GM23338 (cell line): ENCODE data around the gene STAT1. TPM values are rescaled to one million over a fixed set of nuclear protein-coding genes. Genes with fewer than 3 reads are reported as not detected.

Experiments used
- ATAC-seq: fragments of 200-7000 bp; cut with Tn5 transposase; 3 replicates; pipeline ENCODE4 v1.9.1; 2020
- DNase-seq: peaks from one replicate; pipeline ENCODE4 v3.0.0-alpha.2; 2015; ENCODE audit warnings: low spot score
- H2AFZ ChIP-seq: fragments of 200-600 bp; sonication (generic); 2 replicates; pipeline ENCODE4 v1.8.0; 2016; ENCODE audit warnings: antibody characterized with exemption, mild to moderate bottlenecking, moderate library complexity
- H3F3A ChIP-seq: fragments of 200-600 bp; sonication (generic); replicated peaks from 2 replicates; pipeline ENCODE4 v1.8.0; 2017; ENCODE audit warnings: antibody characterized with exemption, mixed run types, low read depth
- H3K27ac ChIP-seq: fragments of 200-600 bp; sonication (generic); 2 replicates; pipeline ENCODE4 v1.6.1; 2016; ENCODE audit warnings: low read depth
- H3K27me3 ChIP-seq: fragments of 200-600 bp; sonication (generic); 2 replicates; pipeline ENCODE4 v1.8.0; 2016; ENCODE audit warnings: mild to moderate bottlenecking, mixed run types, moderate library complexity; ENCODE audit not compliant: insufficient read depth
- H3K36me3 ChIP-seq: fragments of 200-600 bp; sonication (generic); 2 replicates; pipeline ENCODE4 v1.8.0; 2016; ENCODE audit warnings: mild to moderate bottlenecking; ENCODE audit not compliant: insufficient read depth
- H3K4me1 ChIP-seq: fragments of 200-600 bp; sonication (generic); 2 replicates; pipeline ENCODE4 v1.8.0; 2016; ENCODE audit warnings: mild to moderate bottlenecking, moderate library complexity; ENCODE audit not compliant: insufficient read depth
- H3K4me2 ChIP-seq: fragments of 200-600 bp; sonication (generic); 2 replicates; pipeline ENCODE4 v1.7.1; 2017; ENCODE audit warnings: mixed run types
- H3K4me3 ChIP-seq: fragments of 200-600 bp; sonication (generic); 2 replicates; pipeline ENCODE4 v1.6.1; 2016; ENCODE audit warnings: mixed run types
- H3K79me2 ChIP-seq: fragments of 200-600 bp; sonication (generic); replicated peaks from 2 replicates; pipeline ENCODE4 v1.8.0; 2017; ENCODE audit warnings: mild to moderate bottlenecking; ENCODE audit not compliant: insufficient read depth
- H3K9me2 ChIP-seq: fragments of 200-600 bp; sonication (generic); 2 replicates; pipeline ENCODE4 v1.8.0; 2017; ENCODE audit not compliant: insufficient read depth
- H4K20me1 ChIP-seq: fragments of 200-600 bp; sonication (generic); replicated peaks from 2 replicates; pipeline ENCODE4 v1.8.0; 2017; ENCODE audit warnings: mild to moderate bottlenecking; ENCODE audit not compliant: insufficient read depth
- H3K27ac Mint-ChIP-seq: 2 replicates; pipeline ENCODE4 v1.8.0; 2020; ENCODE audit warnings: inconsistent platforms, mild to moderate bottlenecking, moderate library complexity, mixed read lengths
- H3K27me3 Mint-ChIP-seq: 3 replicates; pipeline ENCODE4 v1.8.0; 2022; ENCODE audit warnings: low read depth, mild to moderate bottlenecking, moderate library complexity, mixed read lengths, inconsistent platforms; ENCODE audit not compliant: insufficient read depth, poor library complexity
- H3K36me3 Mint-ChIP-seq: 3 replicates; pipeline ENCODE4 v1.8.0; 2021; ENCODE audit warnings: low read depth, mild to moderate bottlenecking, inconsistent platforms, moderate library complexity, mixed read lengths
- H3K4me1 Mint-ChIP-seq: 3 replicates; pipeline ENCODE4 v1.8.0; 2020; ENCODE audit warnings: mild to moderate bottlenecking, inconsistent platforms, mixed read lengths
- H3K4me3 Mint-ChIP-seq: 3 replicates; pipeline ENCODE4 v1.8.0; 2021; ENCODE audit warnings: moderate library complexity, mild to moderate bottlenecking, inconsistent platforms, mixed read lengths
- H3K9me3 Mint-ChIP-seq: 3 replicates; pipeline ENCODE4 v1.8.0; 2020; ENCODE audit warnings: moderate library complexity, mild to moderate bottlenecking, inconsistent platforms, mixed read lengths
- CREB1 ChIP-seq: fragments of 250-450 bp; sonication (Bioruptor Pico); IDR thresholded peaks from 2 replicates; pipeline ENCODE4 v1.5.0; 2020; ENCODE audit warnings: low read depth, mild to moderate bottlenecking, moderate library complexity
- ETS1 ChIP-seq: IDR thresholded peaks from 2 replicates; pipeline ENCODE4 v1.6.1; 2016; ENCODE audit warnings: antibody characterized with exemption
- JUNB ChIP-seq: IDR thresholded peaks from one replicate; pipeline ENCODE4 v1.6.1; 2016; ENCODE audit warnings: antibody characterized with exemption; ENCODE audit not compliant: unreplicated experiment
- NANOG ChIP-seq: IDR thresholded peaks from 2 replicates; pipeline ENCODE4 v1.6.1; 2016; ENCODE audit warnings: antibody characterized with exemption, borderline replicate concordance
- POLR2AphosphoS5 ChIP-seq: IDR thresholded peaks from 2 replicates; pipeline ENCODE4 v1.6.1; 2016; ENCODE audit warnings: antibody characterized with exemption, low read depth
- REST ChIP-seq: IDR thresholded peaks from one replicate; pipeline ENCODE4 v1.6.1; 2018; ENCODE audit warnings: antibody characterized with exemption; ENCODE audit not compliant: unreplicated experiment
- STAT1 ChIP-seq: IDR thresholded peaks from one replicate; pipeline ENCODE4 v1.6.1; 2016; ENCODE audit warnings: antibody characterized with exemption; ENCODE audit not compliant: unreplicated experiment
- ZNF114 ChIP-seq: fragments of 250-450 bp; sonication (Bioruptor Pico); IDR thresholded peaks from 2 replicates; pipeline ENCODE4 v1.5.0; 2020; ENCODE audit warnings: mild to moderate bottlenecking, moderate library complexity
- ZNF462 ChIP-seq: fragments of 250-450 bp; sonication (Bioruptor Pico); IDR thresholded peaks from 2 replicates; pipeline ENCODE4 v1.5.0; 2020; ENCODE audit warnings: mild to moderate bottlenecking, moderate library complexity
- polyA plus RNA-seq: library from polyadenylated mRNA; unstranded; fragments of >200 nt; fragmentation: Nextera tagmentation; extraction: Ambion mirVana; gene quantifications from 2 replicates; pipeline ENCODE4 v1.2.1, GENCODE V29; 2016
- total RNA-seq: library from RNA; depleted of rRNA; stranded (reverse); fragments of >200 nt; shearing (Covaris generic); gene quantifications from 2 replicates; pipeline ENCODE4 v1.2.3, GENCODE V29; 2014

The STAT1 gene
- total and polyA plus RNA-seq, 2 experiments from 2014 or later, result 15.1 to 47.4 TPM

GRCh38 chr2:190964170-190964795 lies 49.7 kb downstream of the STAT1 start:
- Histone ChIP-seq H3K27ac (no peak overlapping the region), H3F3A (no peaks in the 10 kb centered on the region), H3K4me1 (no peaks in the 10 kb centered on the region), H3K4me3 (no peak overlapping the region), H3K36me3 (no peaks in the 10 kb centered on the region; the same call in 1 of the 2 replicates), H3K27me3 (no peaks in the 10 kb centered on the region), H2AFZ (no peak overlapping the region), H3K9me2 (no peaks in the 10 kb centered on the region), H4K20me1 (no peaks in the 10 kb centered on the region), H3K4me2 (no peak overlapping the region), H3K79me2 (no peaks in the 10 kb centered on the region)
- ATAC-seq (no peak), DNase-seq (no peak)
- no peaks in the 10 kb centered on the region for H3K27me3 Mint-ChIP-seq
- H3K36me3 Mint-ChIP-seq, result peaks cover 10% of the 10 kb centered on the region; the same call in 2 of the 3 replicates
- H3K9me3 Mint-ChIP-seq, result no peaks in the 10 kb centered on the region
- 0 out of 2 replicates have a peak overlapping the region, but pooled peaks have one; percentile 13 for H3K27ac Mint-ChIP-seq
- H3K4me1 Mint-ChIP-seq, result no peaks in the 10 kb centered on the region; the same call in 2 of the 3 replicates
- H3K4me3 Mint-ChIP-seq, result no peak overlapping the region
- TF ChIP-seq JUNB (no peak), REST (no peak), ZNF114 (CRISPR knock-in tag) (no peak), STAT1 (no peak)

GRCh38 chr2:190963088-190963487 lies 50.9 kb downstream of the STAT1 start:
- no peak overlapping the region for H3K4me3 ChIP-seq
- no peaks in the 10 kb centered on the region; the same call in 1 of the 2 replicates for H3K36me3 ChIP-seq
- no peak overlapping the region for H3K4me2 ChIP-seq
- no peaks in the 10 kb centered on the region for H3K9me2 ChIP-seq
- no peak for ATAC-seq
- H3K27ac ChIP-seq, result no peak overlapping the region
- Mint-ChIP-seq H3K27ac (no peak overlapping the region), H3K27me3 (no peaks in the 10 kb centered on the region), H3K4me3 (no peak overlapping the region), H3K4me1 (no peaks in the 10 kb centered on the region; the same call in 2 of the 3 replicates), H3K9me3 (no peaks in the 10 kb centered on the region), H3K36me3 (peaks cover 7% of the 10 kb centered on the region; the same call in 2 of the 3 replicates)
- no peaks in the 10 kb centered on the region for H3K27me3 ChIP-seq
- no peaks in the 10 kb centered on the region for H3K79me2 ChIP-seq
- no peak overlapping the region for H2AFZ ChIP-seq
- no peaks in the 10 kb centered on the region for H3F3A ChIP-seq
- no peaks in the 10 kb centered on the region for H4K20me1 ChIP-seq
- no peak for DNase-seq
- H3K4me1 ChIP-seq, result no peaks in the 10 kb centered on the region
- TF ChIP-seq CREB1 (CRISPR knock-in tag) (no peak), STAT1 (no peak), ZNF114 (CRISPR knock-in tag) (no peak), ZNF462 (CRISPR knock-in tag) (no peak), ETS1 (no peak), NANOG (no peak), POLR2AphosphoS5 (no peak)
